GM12892 (cell line): Measurements from ENCODE around the gene PRRC2C.

Experiments
- POLR2AphosphoS5 ChIP-seq: IDR thresholded peaks from 2 replicates; pipeline ENCODE4 v1.6.1; 2011; ENCODE audit warnings: low read depth, low read length, control low read depth
- TAF1 ChIP-seq: IDR thresholded peaks from 2 replicates; pipeline ENCODE4 v1.6.1; 2011; ENCODE audit warnings: low read depth, mild to moderate bottlenecking, control low read depth, low read length, borderline replicate concordance

GRCh38 chr1:171637928-171638576 is 152.7 kb downstream of the PRRC2C start:
- TF ChIP-seq TAF1 (no peak), POLR2AphosphoS5 (no peak)
